K562 (cell line): Measurements from ENCODE around the gene EGR4. TPM values are rescaled to one million over a fixed set of nuclear protein-coding genes. Genes with fewer than 3 reads are reported as not detected.

ENCODE experiments used
- ATAC-seq: fragments of 200-7000 bp; cut with Tn5 transposase; 3 replicates; pipeline ENCODE4 v1.9.1; 2020; ENCODE audit warnings: moderate library complexity
- BruUV-seq: library from RNA; stranded (reverse); fragments of 400-500 nt; replicated peaks from 2 replicates; lab custom pipeline; 2021; lab: Mats Ljungman, UMichigan
- CTCF ChIA-PET: fragments of 300-600 bp; formaldehyde crosslinking; extraction: SDS; loops from one replicate; lab custom pipeline; 2021; ENCODE audit warnings: low intra/inter-chr PET ratio; lab: Yijun Ruan, JAX
- POLR2A ChIA-PET: fragments of 300-600, 350-650 bp; sonication (Branson Sonifier 250); formaldehyde crosslinking; extraction: SDS; loops from one replicate; lab custom pipeline; 2021; ENCODE audit warnings: antibody characterized with exemption, inconsistent platforms; lab: Yijun Ruan, JAX
- DNase-seq, 4 experiments: peaks; one replicate each; pipeline versions ENCODE4 v3.0.0 to v3.0.0-alpha.2; 2011 to 2018; ENCODE audit warnings: low spot score in 3 of 4, mixed read lengths in 3 of 4; ENCODE audit errors: extremely low read depth in 1 of 4
- FAIRE-seq: peaks from 2 replicates; lab custom pipeline; 2011; peaks lifted over from hg19 to GRCh38; lab: Jason Lieb, UNC
- H2AFZ ChIP-seq: 2 replicates; pipeline ENCODE4 v1.6.0; 2011; ENCODE audit warnings: low read depth, low read length, control low read depth, inconsistent platforms
- H3K27ac ChIP-seq: fragments of 200-600 bp; 3 replicates; pipeline ENCODE4 v1.8.0; 2011; ENCODE audit warnings: low read depth, mild to moderate bottlenecking, control low read depth, inconsistent platforms, low read length, moderate library complexity, mixed read lengths; ENCODE audit errors: extremely low read depth
- H3K27me3 ChIP-seq, 2 experiments: fragments of 300-600 bp in 1 of 2; 2 replicates in 1 of 2; 3 replicates in 1 of 2; pipeline versions ENCODE4 v1.6.0 to v1.8.0; 2011; ENCODE audit warnings: inconsistent platforms in 2 of 2, low read length in 2 of 2, mild to moderate bottlenecking in 1 of 2, mixed read lengths in 1 of 2, moderate library complexity in 1 of 2; ENCODE audit not compliant: control insufficient read depth in 2 of 2, insufficient read depth in 2 of 2
- H3K36me3 ChIP-seq: fragments of 300-600 bp; 3 replicates; pipeline ENCODE4 v1.8.0; 2011; ENCODE audit warnings: mild to moderate bottlenecking, low read length, inconsistent platforms; ENCODE audit not compliant: control insufficient read depth, insufficient read depth
- H3K4me1 ChIP-seq, 2 experiments: fragments of 200-600 bp in 1 of 2; replicated peaks in 1 of 2; 2 replicates in 1 of 2; 3 replicates in 1 of 2; pipeline versions ENCODE4 v1.5.1 to v1.8.0; 2011; ENCODE audit warnings: inconsistent platforms in 2 of 2, low read length in 2 of 2, mild to moderate bottlenecking in 1 of 2, mixed read lengths in 1 of 2, moderate library complexity in 1 of 2; ENCODE audit not compliant: control insufficient read depth in 2 of 2, insufficient read depth in 2 of 2
- H3K4me2 ChIP-seq: 2 replicates; pipeline ENCODE4 v1.6.1; 2011; ENCODE audit warnings: low read length, control low read depth, inconsistent platforms, mixed read lengths; ENCODE audit not compliant: insufficient read depth
- H3K4me3 ChIP-seq: fragments of 200-600 bp; sonication (generic), shearing (Covaris generic); 2 replicates; pipeline ENCODE4 v1.5.1; 2016; ENCODE audit warnings: control low read depth, inconsistent platforms
- H3K79me2 ChIP-seq: fragments of 200-600 bp; 3 replicates; pipeline ENCODE4 v1.8.0; 2011; ENCODE audit warnings: low read length, inconsistent platforms; ENCODE audit not compliant: control insufficient read depth, insufficient read depth
- H3K9ac ChIP-seq, 2 experiments: 2 replicates each; pipeline versions ENCODE4 v1.6.0 to v1.6.1; 2011; ENCODE audit warnings: low read depth in 2 of 2, low read length in 2 of 2, control low read depth in 1 of 2, inconsistent platforms in 1 of 2, mild to moderate bottlenecking in 1 of 2, mixed read lengths in 1 of 2; ENCODE audit not compliant: insufficient read depth in 1 of 2
- H3K9me1 ChIP-seq: one replicate; pipeline ENCODE4 v1.6.0; 2011; ENCODE audit warnings: inconsistent platforms, mild to moderate bottlenecking, low read length, moderate library complexity; ENCODE audit not compliant: control insufficient read depth, insufficient read depth
- H3K9me3 ChIP-seq: replicated peaks from 2 replicates; pipeline ENCODE4 v1.5.1; 2011; ENCODE audit warnings: low read depth, low read length, inconsistent platforms; ENCODE audit not compliant: control insufficient read depth, insufficient read depth
- H4K20me1 ChIP-seq: replicated peaks from 2 replicates; pipeline ENCODE4 v1.6.1; 2011; ENCODE audit warnings: low read length, inconsistent platforms, mixed read lengths; ENCODE audit not compliant: control insufficient read depth, insufficient read depth
- BCOR ChIP-seq: fragments of 450-650 bp; IDR thresholded peaks from 2 replicates; pipeline ENCODE4 v1.6.1; 2016
- CBFB ChIP-seq: sonication (generic); formaldehyde crosslinking; IDR thresholded peaks from 2 replicates; pipeline ENCODE4 v1.4.0; 2020; ENCODE audit warnings: mild to moderate bottlenecking, missing genetic modification reagents
- RBM25 ChIP-seq: fragments of 200-400 bp; formaldehyde crosslinking; IDR thresholded peaks from 2 replicates; pipeline ENCODE4 v1.6.1; 2018; ENCODE audit warnings: low read length, low read depth, moderate library complexity; ENCODE audit not compliant: severe bottlenecking
- SMAD3 ChIP-seq: fragments of 450-650 bp; formaldehyde crosslinking; conservative IDR thresholded peaks from 2 replicates; pipeline ENCODE4 v1.4.0; 2020; ENCODE audit warnings: mild to moderate bottlenecking
- ZFPM2 ChIP-seq: fragments of 250-450 bp; sonication (Bioruptor Pico); IDR thresholded peaks from 2 replicates; pipeline ENCODE4 v1.5.1; 2022; ENCODE audit warnings: mild to moderate bottlenecking
- ZNF146 ChIP-seq: IDR thresholded peaks from one replicate; pipeline ENCODE4 v1.6.1; 2018; ENCODE audit warnings: missing compliant biosample characterization; ENCODE audit not compliant: unreplicated experiment
- ZNF395 ChIP-seq: fragments of 200-800 bp; sonication (Bioruptor generic); IDR thresholded peaks from 2 replicates; pipeline ENCODE4 v1.6.1; 2017; ENCODE audit warnings: missing genetic modification characterization, missing compliant biosample characterization
- ZNF830 ChIP-seq: fragments of 250-450 bp; sonication (Bioruptor Pico); IDR thresholded peaks from 2 replicates; pipeline ENCODE4 v1.5.0; 2021; ENCODE audit warnings: mild to moderate bottlenecking
- ZSCAN32 ChIP-seq: fragments of 450-650 bp; formaldehyde crosslinking; IDR thresholded peaks from 2 replicates; pipeline ENCODE4 v1.4.0; 2020; ENCODE audit warnings: mild to moderate bottlenecking, moderate library complexity
- WGBS: fragments of 100-300 bp; shearing (Covaris generic); methylation state at CpG from one replicate; pipeline ENCODE4 v1.1.6; 2016; ENCODE audit warnings: low coverage, mixed read lengths; ENCODE audit not compliant: insufficient coverage; ENCODE audit errors: missing lambda C conversion rate; 5-methylcytosine and 5-hydroxymethylcytosine counted together
- in situ Hi-C: fragments of 300-500 bp; cut with MboI; formaldehyde crosslinking; loops from 4 replicates; pipeline ENCODE4 v1.15.0; 2018; ENCODE audit warnings: inconsistent platforms, mixed read lengths
- intact Hi-C: fragments of 100-400 bp; cut with micrococcal nuclease; formaldehyde crosslinking; loops from 2 replicates; pipeline ENCODE4 v1.14.2; 2022
- polyA plus RNA-seq, 8 experiments: library from polyadenylated mRNA; depleted of rRNA in 4 of 8; stranded (reverse) in 5 of 8; unstranded in 3 of 8; fragments of >200 nt; fragmentation: Nextera tagmentation in 2 of 8; fragmentation: Illumina TruSeq in 1 of 8; extraction: Ambion mirVana in 2 of 8; extraction: Trizol in 1 of 8; gene quantifications; 2 replicates each; pipeline versions ENCODE4 v1.2.1 to v1.2.3, GENCODE V29; 2011 to 2014; ENCODE audit warnings: inconsistent platforms in 1 of 8, missing spikeins in 1 of 8
- total RNA-seq, 7 experiments: library from RNA; depleted of rRNA in 6 of 7; stranded (reverse); fragments of >200 nt in 6 of 7; fragmentation: Illumina TruSeq in 2 of 7; extraction: Trizol in 2 of 7; gene quantifications; 2 replicates each; pipeline versions ENCODE4 v1.2.1 to v1.2.3, GENCODE V29; 2011 to 2021; ENCODE audit warnings: low replicate concordance in 1 of 7

EGR4 gene
- total and polyA plus RNA-seq, 9 of the 15 experiments (the other 6 are each of a cell fraction or from before 2014, with no cell fraction given) = not detected

GRCh38 chr2:73295751-73296400 lies 2.5 kb upstream of the EGR4 start (continued):
- TF ChIP-seq ZNF395 (CRISPR knock-in tag) (no peak), ZSCAN32 (CRISPR knock-in tag) (no peak), SMAD3 (CRISPR knock-in tag) (no peak), CBFB (CRISPR knock-in tag) (no peak)

DNA sequence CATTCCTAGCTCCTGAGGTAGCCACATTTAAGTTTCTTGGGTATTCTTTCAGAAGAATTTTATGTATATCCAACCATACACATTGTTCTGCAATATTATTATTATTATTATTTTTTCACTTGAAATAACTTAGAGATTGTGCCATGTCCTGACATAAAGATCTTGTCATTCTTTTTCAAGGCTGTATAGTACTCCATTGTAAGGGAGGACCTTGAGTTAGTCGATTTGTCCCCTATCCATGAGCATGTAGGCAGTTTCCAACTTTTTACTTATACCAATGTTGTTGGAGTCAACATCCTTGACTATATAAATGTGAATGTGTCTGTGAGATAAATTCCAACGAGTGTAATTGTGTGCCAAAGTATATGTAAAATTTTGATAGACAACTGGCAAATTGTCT lies 891 bp upstream of the EGR4 start:
- no peak overlapping the region for H3K27ac ChIP-seq
- no peak for DNase-seq
- no peak overlapping the region for H3K4me2 ChIP-seq
- ChIA-PET CTCF (no interaction called here), POLR2A (interaction anchor here (0.7 kb wide), 1 partner anchor 27 kb away, joined by 3 read pairs; no protein-coding TSS in a partner anchor)
- no peaks in the 10 kb centered on the region for H3K79me2 ChIP-seq
- H3K27me3 ChIP-seq = peaks cover 5 to 41% of the 10 kb centered on the region in 2 experiments; a peak in 4 of 5 replicates
- no peaks in the 10 kb centered on the region for H3K9me3 ChIP-seq
- no peaks in the 10 kb centered on the region for H3K36me3 ChIP-seq
- in situ Hi-C loops = no loop called here
- WGBS = 0% methylated on average over 2 of the region's 2 CpGs
- peaks cover 0 to 28% of the 10 kb centered on the region in 2 experiments; a peak in 2 of 5 replicates for H3K4me1 ChIP-seq
- H2AFZ ChIP-seq = no peak overlapping the region
- intact Hi-C loops = no loop called here
- BruUV-seq = no TSS peak
- no peak for FAIRE-seq
- ATAC-seq = no peak
- H3K4me3 ChIP-seq = no peak overlapping the region
- TF ChIP-seq ZNF146 (peak; percentile 98), BCOR (0 out of 2 replicates have a peak, but pooled peaks have one; percentile 12), RBM25 (peak; percentile 77), ZFPM2 (CRISPR knock-in tag) (no peak), ZNF830 (CRISPR knock-in tag) (no peak)
- H3K9ac ChIP-seq = no peak overlapping the region
- peaks cover 2% of the 10 kb centered on the region for H3K9me1 ChIP-seq
- peaks cover 3% of the 10 kb centered on the region; the same call in 1 of the 2 replicates for H4K20me1 ChIP-seq
